ENCODE results near the gene NFIA. TPM values are rescaled to one million over a fixed set of nuclear protein-coding genes. Genes with fewer than 3 reads are reported as not detected.

The NFIA gene
- polyA plus RNA-seq, 3 donors: 1.4 to 5.3 (median 2.4) TPM

DNA sequence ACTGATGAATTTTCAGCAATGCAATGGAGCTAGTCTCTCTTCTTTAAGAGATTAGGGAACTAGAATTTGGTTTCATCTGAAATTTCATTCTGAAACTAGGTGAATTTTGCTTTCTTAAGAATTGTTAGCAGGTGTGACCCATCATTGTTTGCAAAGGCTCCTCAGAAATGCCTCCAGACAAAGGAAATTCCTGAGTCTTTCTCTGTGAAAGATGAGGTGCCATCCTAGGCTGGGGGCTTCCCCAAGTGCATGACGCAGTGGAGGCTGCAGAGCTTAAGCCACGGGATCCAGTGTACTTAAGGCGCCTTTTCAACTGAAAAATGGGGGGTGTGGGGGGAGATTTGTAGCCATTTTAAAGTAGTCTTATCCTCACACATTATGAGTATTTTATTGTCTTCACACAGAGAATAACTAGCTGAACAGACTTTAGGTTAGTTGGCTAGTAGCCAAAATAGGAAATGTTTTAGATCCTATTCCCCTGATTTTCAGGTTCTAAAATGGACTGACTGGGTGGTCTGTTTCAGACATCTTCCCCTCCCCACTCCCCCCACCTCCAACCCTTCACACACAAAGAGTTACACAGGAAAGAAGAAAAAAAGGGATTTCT lies 202.0 kb downstream of the NFIA start:
- Histone ChIP-seq H3K4me1 (ENCODE audit: control insufficient read depth in 1 of 2, insufficient read depth in 2 of 2, low read length in 2 of 2) (peaks cover 0 to 6% of the 10 kb centered on the region in 2 donors), H3K4me2 (replicated peaks; ENCODE audit: extremely low read depth, low read length, poor library complexity, severe bottlenecking) (no peak overlapping the region), H3K4me3 (replicated peaks in 1 of 3; ENCODE audit: low read depth in 2 of 3, low read length in 3 of 3) (no peak overlapping the region), H3K36me3 (replicated peaks in 1 of 2; ENCODE audit: control insufficient read depth in 1 of 2, insufficient read depth in 2 of 2, low read length in 2 of 2) (no peaks in the 10 kb centered on the region), H3K27me3 (ENCODE audit: control insufficient read depth in 2 of 2, insufficient read depth in 2 of 2, low read length in 2 of 2) (no peaks in the 10 kb centered on the region), H3K79me2 (ENCODE audit: insufficient read depth, low read length) (no peaks in the 10 kb centered on the region), H4K20me1 (ENCODE audit: insufficient read depth, low read length) (no peaks in the 10 kb centered on the region), H3K9me3 (replicated peaks in 1 of 2; ENCODE audit: control insufficient read depth in 1 of 2, insufficient read depth in 1 of 2, low read length in 2 of 2) (no peaks in the 10 kb centered on the region), H2AFZ (ENCODE audit: insufficient read depth, low read depth, low read length, poor library complexity, severe bottlenecking) (no peak overlapping the region), H3K27ac (ENCODE audit: low read depth in 1 of 2, low read length in 2 of 2) (no peak overlapping the region), H3K9ac (ENCODE audit: insufficient read depth, low read length, poor library complexity, severe bottlenecking) (no peak overlapping the region)
- Mint-ChIP-seq H3K9me3 (no peaks in the 10 kb centered on the region), H3K27me3 (ENCODE audit: low read depth in 3 of 3) (peaks cover 0 to 4% (median 3%) of the 10 kb centered on the region in 3 donors), H3K36me3 (no peaks in the 10 kb centered on the region), H3K4me3 (no peak overlapping the region), H3K4me1 (peaks cover 8% of the 10 kb centered on the region), H3K27ac (no peak overlapping the region)
- no CpG with 5 or more reads among the region's 3 CpGs for WGBS (ENCODE audit: insufficient coverage)
- no peak for DNase-seq
- TF ChIP-seq CTCF (IDR thresholded peaks at IDR 0.05): no peak
- intact Hi-C loops (cut with micrococcal nuclease): no loop called here

DNA sequence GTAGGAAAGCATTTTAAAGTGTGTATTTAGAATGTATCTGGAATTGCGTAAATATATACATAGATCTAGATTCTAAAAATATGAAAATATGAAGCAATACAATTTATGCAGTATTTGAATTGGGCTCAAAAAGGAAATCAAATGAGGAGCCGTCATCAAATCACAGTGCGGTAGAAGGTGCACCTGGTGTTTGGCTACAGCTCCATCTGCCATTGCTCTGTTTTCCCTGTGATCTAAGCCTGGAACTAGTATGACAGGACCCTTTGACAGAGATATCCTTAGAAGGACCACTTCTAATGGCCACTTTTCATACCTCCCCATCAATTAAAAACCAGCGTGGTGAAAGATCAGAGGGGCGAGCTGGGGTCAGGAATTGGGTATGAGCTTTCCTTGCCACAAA lies 202.6 kb downstream of the NFIA start:
- WGBS (ENCODE audit: insufficient coverage): no CpG with 5 or more reads among the region's 5 CpGs
- Histone ChIP-seq H3K4me1 (ENCODE audit: control insufficient read depth in 1 of 2, insufficient read depth in 2 of 2, low read length in 2 of 2) (peaks cover 0 to 5% of the 10 kb centered on the region in 2 donors), H3K4me3 (replicated peaks in 1 of 3; ENCODE audit: low read depth in 2 of 3, low read length in 3 of 3) (no peak overlapping the region), H3K27ac (ENCODE audit: low read depth in 1 of 2, low read length in 2 of 2) (no peak overlapping the region), H3K4me2 (replicated peaks; ENCODE audit: extremely low read depth, low read length, poor library complexity, severe bottlenecking) (no peak overlapping the region), H2AFZ (ENCODE audit: insufficient read depth, low read depth, low read length, poor library complexity, severe bottlenecking) (no peak overlapping the region), H3K36me3 (replicated peaks in 1 of 2; ENCODE audit: control insufficient read depth in 1 of 2, insufficient read depth in 2 of 2, low read length in 2 of 2) (no peaks in the 10 kb centered on the region), H3K79me2 (ENCODE audit: insufficient read depth, low read length) (no peaks in the 10 kb centered on the region), H3K9ac (ENCODE audit: insufficient read depth, low read length, poor library complexity, severe bottlenecking) (no peak overlapping the region), H3K9me3 (replicated peaks in 1 of 2; ENCODE audit: control insufficient read depth in 1 of 2, insufficient read depth in 1 of 2, low read length in 2 of 2) (no peaks in the 10 kb centered on the region), H4K20me1 (ENCODE audit: insufficient read depth, low read length) (no peaks in the 10 kb centered on the region), H3K27me3 (ENCODE audit: control insufficient read depth in 2 of 2, insufficient read depth in 2 of 2, low read length in 2 of 2) (no peaks in the 10 kb centered on the region)
- no peak for TF ChIP-seq CTCF (IDR thresholded peaks at IDR 0.05)
- no peaks in the 10 kb centered on the region for H3K36me3 Mint-ChIP-seq
- intact Hi-C loops (cut with micrococcal nuclease): no loop called here
- no peaks in the 10 kb centered on the region for H3K9me3 Mint-ChIP-seq
- no peak overlapping the region for H3K4me3 Mint-ChIP-seq
- DNase-seq: no peak
- H3K27ac Mint-ChIP-seq: no peak overlapping the region
- peaks cover 6% of the 10 kb centered on the region for H3K4me1 Mint-ChIP-seq
- peaks cover 0 to 6% (median 3%) of the 10 kb centered on the region in 3 donors for H3K27me3 Mint-ChIP-seq (ENCODE audit: low read depth in 3 of 3)
